A549 treated with RU486 at 1 μM for 4 hours (cell line): ENCODE data around the gene FHIP1A. TPM values are rescaled to one million over a fixed set of nuclear protein-coding genes. Genes with fewer than 3 reads are reported as not detected.

ENCODE experiments used
- total RNA-seq: library from RNA; stranded (reverse); fragments of 200-300 nt; extraction: Qiagen RNA extraction; gene quantifications from 5 replicates; pipeline ENCODE4 v1.2.3, GENCODE V29; 2022; ENCODE audit warnings: low read depth

The FHIP1A gene
- total RNA-seq: 0.08 to 0.27 TPM (median 0.17 TPM) in 5 replicates

DNA sequence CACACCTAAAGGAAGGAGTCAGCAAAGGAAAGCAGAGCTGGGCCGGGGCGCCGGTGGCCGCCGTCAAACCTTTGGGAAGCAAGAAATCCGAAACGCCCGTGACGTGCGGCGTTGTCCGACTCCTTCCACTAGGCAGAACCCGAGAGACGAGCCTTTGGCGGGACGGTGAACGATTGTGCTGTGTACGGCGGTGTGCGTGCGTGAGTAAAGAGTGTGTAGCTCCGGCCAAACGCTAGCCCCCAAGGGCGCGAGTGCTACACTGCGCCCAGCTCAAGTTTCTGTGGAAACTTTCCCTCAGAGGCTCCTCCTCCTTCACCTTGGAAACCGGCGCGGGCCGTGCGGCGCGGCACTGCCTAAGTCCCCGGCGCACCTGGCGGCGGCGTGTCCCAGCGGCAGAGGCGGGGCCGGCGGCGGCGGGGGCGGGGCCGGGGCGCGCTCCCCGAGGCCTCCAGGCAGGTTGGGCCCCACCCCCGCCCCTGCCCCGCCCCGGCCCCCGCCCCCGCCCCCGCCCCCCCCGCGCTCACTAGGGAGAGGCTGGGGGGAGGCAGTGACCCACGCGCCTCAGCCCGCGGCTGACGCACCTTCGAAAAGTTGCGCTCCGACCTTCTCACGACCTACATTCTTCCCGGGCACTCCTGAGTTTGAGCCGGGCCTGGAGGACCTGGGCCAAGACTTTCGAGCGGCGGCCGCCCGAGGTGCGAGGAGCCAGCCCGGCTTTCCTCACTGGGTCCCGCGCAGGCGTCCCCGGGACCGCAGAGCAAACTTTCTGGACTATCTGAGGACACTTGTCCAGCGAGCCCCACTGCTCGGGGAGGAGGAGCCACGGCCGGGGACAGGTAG, at the start of gene FHIP1A:
Gene FHIP1A, plus strand, starts transcription at position 547 of the 840 bp plus-strand sequence. CDS start 157,084 bp downstream, outside the sequence.

Other genes with a start within 250 kb of the FHIP1A start
- gene PRSS48, start 132.0 kb upstream of the FHIP1A start, total RNA-seq: not detected in 5 replicates
- gene SH3D19, start 83.6 kb upstream of the FHIP1A start, total RNA-seq: 19.7 to 28.5 TPM (median 24.4 TPM) in 5 replicates